ENCODE results near the gene INPP4A.

Gene INPP4A

GRCh38 chr2:98632351-98632750, 187.7 kb downstream of the INPP4A start:
- no peak overlapping the region for H3K27ac ChIP-seq
- no peaks in the 10 kb centered on the region for H3K4me1 ChIP-seq (ENCODE audit: control insufficient read depth in 1 of 2, insufficient read depth in 1 of 2, low read depth in 1 of 2, low read length in 1 of 2)
- no peaks in the 10 kb centered on the region for H3K27me3 ChIP-seq
- no peak overlapping the region for H3K4me3 ChIP-seq (ENCODE audit: low read depth in 1 of 2, low read length in 1 of 2)
- no peak for TF ChIP-seq CTCF (IDR thresholded peaks at IDR 0.05)
- peaks cover 83% of the 10 kb centered on the region for H3K36me3 ChIP-seq
- H3K9me3 ChIP-seq, result no peaks in the 10 kb centered on the region

GRCh38 chr2:98634406-98635092, 189.9 kb downstream of the INPP4A start:
- TF ChIP-seq CTCF (IDR thresholded peaks at IDR 0.05), result no peak
- Histone ChIP-seq H3K27me3 (no peaks in the 10 kb centered on the region), H3K27ac (no peak overlapping the region), H3K4me1 (ENCODE audit: control insufficient read depth in 1 of 2, insufficient read depth in 1 of 2, low read depth in 1 of 2, low read length in 1 of 2) (no peaks in the 10 kb centered on the region), H3K36me3 (peaks cover 94% of the 10 kb centered on the region), H3K9me3 (no peaks in the 10 kb centered on the region), H3K4me3 (ENCODE audit: low read depth in 1 of 2, low read length in 1 of 2) (no peak overlapping the region)

- Histone ChIP-seq H3K36me3 (peaks cover 88% of the 10 kb centered on the region), H3K4me1 (ENCODE audit: control insufficient read depth in 1 of 2, insufficient read depth in 1 of 2, low read depth in 1 of 2, low read length in 1 of 2) (no peaks in the 10 kb centered on the region), H3K4me3 (ENCODE audit: low read depth in 1 of 2, low read length in 1 of 2) (no peak overlapping the region), H3K9me3 (no peaks in the 10 kb centered on the region), H3K27ac (no peak overlapping the region), H3K27me3 (no peaks in the 10 kb centered on the region)
- no peak for TF ChIP-seq CTCF (IDR thresholded peaks at IDR 0.05)
These were observed 192.9 kb downstream of the INPP4A start for GRCh38 chr2:98637401-98638147.

- H3K36me3 ChIP-seq, result peaks cover 63% of the 10 kb centered on the region
- H3K4me1 ChIP-seq (ENCODE audit: control insufficient read depth in 1 of 2, insufficient read depth in 1 of 2, low read depth in 1 of 2, low read length in 1 of 2), result no peaks in the 10 kb centered on the region
- H3K27ac ChIP-seq, result no peak overlapping the region
- H3K4me3 ChIP-seq (ENCODE audit: low read depth in 1 of 2, low read length in 1 of 2), result no peak overlapping the region
- TF ChIP-seq CTCF (IDR thresholded peaks at IDR 0.05), result no peak
- no peaks in the 10 kb centered on the region for H3K27me3 ChIP-seq
- H3K9me3 ChIP-seq, result no peaks in the 10 kb centered on the region
These were observed 198.9 kb downstream of the INPP4A start for GRCh38 chr2:98643496-98644100.

Measured in neutrophil (primary cell).